HUES48 (cell line): Measurements from ENCODE around the gene NACC2.

Experiments used
- H3K27ac ChIP-seq: one replicate; pipeline ENCODE4 v1.7.0; 2013; ENCODE audit warnings: low read depth, low read length, inconsistent platforms
- H3K27me3 ChIP-seq: 2 replicates; pipeline ENCODE4 v1.6.1; 2013; ENCODE audit warnings: mild to moderate bottlenecking, low read length; ENCODE audit not compliant: control insufficient read depth, insufficient read depth
- H3K36me3 ChIP-seq: 2 replicates; pipeline ENCODE4 v1.6.1; 2013; ENCODE audit warnings: low read length; ENCODE audit not compliant: control insufficient read depth, insufficient read depth
- H3K4me1 ChIP-seq: 2 replicates; pipeline ENCODE4 v1.6.1; 2013; ENCODE audit warnings: mild to moderate bottlenecking, low read length; ENCODE audit not compliant: control insufficient read depth, insufficient read depth
- H3K4me3 ChIP-seq: 2 replicates; pipeline ENCODE4 v1.5.1; 2013; ENCODE audit warnings: mild to moderate bottlenecking, low read depth, low read length
- H3K9ac ChIP-seq: 2 replicates; pipeline ENCODE4 v1.6.1; 2013; ENCODE audit warnings: mild to moderate bottlenecking, low read depth, low read length, moderate library complexity
- H3K9me3 ChIP-seq: 2 replicates; pipeline ENCODE4 v1.6.1; 2013; ENCODE audit warnings: low read length; ENCODE audit not compliant: control insufficient read depth, insufficient read depth

Gene NACC2

GRCh38 chr9:136095070-136096058, at the start of gene NACC2:
NACC2 (minus strand) TSS chr9:136095289; CDS start chr9:136050521, 44,768 bp downstream.
- Histone ChIP-seq H3K9me3 (no peaks in the 10 kb centered on the region), H3K9ac (no peak within 1 kb of the TSS), H3K36me3 (no peaks in the 10 kb centered on the region), H3K4me1 (peaks cover 40% of the 10 kb centered on the region), H3K4me3 (peak within 1 kb of the TSS; percentile 62), H3K27me3 (peaks cover 24% of the 10 kb centered on the region), H3K27ac (no peak within 1 kb of the TSS)

- no peak overlapping the region for H3K4me3 ChIP-seq
- H3K9ac ChIP-seq = no peak overlapping the region
- no peak overlapping the region for H3K27ac ChIP-seq
- peaks cover 24% of the 10 kb centered on the region for H3K4me1 ChIP-seq
- H3K9me3 ChIP-seq = no peaks in the 10 kb centered on the region
- no peaks in the 10 kb centered on the region; the same call in 1 of the 2 replicates for H3K27me3 ChIP-seq
- H3K36me3 ChIP-seq = no peaks in the 10 kb centered on the region
Observed at GRCh38 chr9:136144450-136144849, 49.4 kb upstream of the NACC2 start.

GRCh38 chr9:136143215-136144001, 48.3 kb upstream of the NACC2 start:
- Histone ChIP-seq H3K9ac (no peak overlapping the region), H3K4me1 (peaks cover 20% of the 10 kb centered on the region), H3K4me3 (0 out of 2 replicates have a peak overlapping the region, but pooled peaks have one; percentile 12)

GRCh38 chr9:136142859-136143214, 47.7 kb upstream of the NACC2 start:
- H3K27me3 ChIP-seq = no peaks in the 10 kb centered on the region; the same call in 1 of the 2 replicates
- H3K4me3 ChIP-seq = 0 out of 2 replicates have a peak overlapping the region, but pooled peaks have one; percentile 12
- H3K9ac ChIP-seq = no peak overlapping the region
- no peaks in the 10 kb centered on the region for H3K9me3 ChIP-seq
- H3K27ac ChIP-seq = no peak overlapping the region
- H3K36me3 ChIP-seq = no peaks in the 10 kb centered on the region
- H3K4me1 ChIP-seq = peaks cover 16% of the 10 kb centered on the region; the same call in 1 of the 2 replicates

More at GRCh38 chr9:136143215-136144001, 48.3 kb upstream of the NACC2 start:
- no peak overlapping the region for H3K27ac ChIP-seq
- no peaks in the 10 kb centered on the region for H3K36me3 ChIP-seq
- no peaks in the 10 kb centered on the region; the same call in 1 of the 2 replicates for H3K27me3 ChIP-seq
- no peaks in the 10 kb centered on the region for H3K9me3 ChIP-seq

GRCh38 chr9:136142414-136142796, 47.3 kb upstream of the NACC2 start:
- no peak overlapping the region for H3K9ac ChIP-seq
- no peaks in the 10 kb centered on the region for H3K36me3 ChIP-seq
- peaks cover 16% of the 10 kb centered on the region; the same call in 1 of the 2 replicates for H3K4me1 ChIP-seq
- no peak overlapping the region for H3K4me3 ChIP-seq
- H3K27me3 ChIP-seq = no peaks in the 10 kb centered on the region; the same call in 1 of the 2 replicates
- H3K27ac ChIP-seq = no peak overlapping the region
- no peaks in the 10 kb centered on the region for H3K9me3 ChIP-seq

- no peak overlapping the region for H3K27ac ChIP-seq
- H3K4me1 ChIP-seq = peaks cover 16% of the 10 kb centered on the region; the same call in 1 of the 2 replicates
- no peaks in the 10 kb centered on the region for H3K36me3 ChIP-seq
- H3K4me3 ChIP-seq = no peak overlapping the region
- no peak overlapping the region for H3K9ac ChIP-seq
- H3K27me3 ChIP-seq = no peaks in the 10 kb centered on the region; the same call in 1 of the 2 replicates
- H3K9me3 ChIP-seq = no peaks in the 10 kb centered on the region
Observed at GRCh38 chr9:136141682-136142413, 46.8 kb upstream of the NACC2 start.

- Histone ChIP-seq H3K9ac (no peak overlapping the region), H3K27ac (no peak overlapping the region)
Observed at GRCh38 chr9:136140966-136141365, 45.9 kb upstream of the NACC2 start.

GRCh38 chr9:136140046-136140445, 45.0 kb upstream of the NACC2 start:
- Histone ChIP-seq H3K9ac (no peak overlapping the region), H3K4me1 (peaks cover 16% of the 10 kb centered on the region; the same call in 1 of the 2 replicates), H3K9me3 (no peaks in the 10 kb centered on the region), H3K27me3 (no peaks in the 10 kb centered on the region), H3K4me3 (no peak overlapping the region), H3K27ac (no peak overlapping the region), H3K36me3 (no peaks in the 10 kb centered on the region)

More at GRCh38 chr9:136140966-136141365, 45.9 kb upstream of the NACC2 start:
- Histone ChIP-seq H3K4me1 (peaks cover 16% of the 10 kb centered on the region; the same call in 1 of the 2 replicates), H3K27me3 (no peaks in the 10 kb centered on the region), H3K4me3 (no peak overlapping the region), H3K9me3 (no peaks in the 10 kb centered on the region), H3K36me3 (no peaks in the 10 kb centered on the region)

- H3K9me3 ChIP-seq = no peaks in the 10 kb centered on the region
- H3K4me1 ChIP-seq = peaks cover 22% of the 10 kb centered on the region; the same call in 1 of the 2 replicates
- H3K36me3 ChIP-seq = no peaks in the 10 kb centered on the region
- no peak overlapping the region for H3K27ac ChIP-seq
- H3K27me3 ChIP-seq = peaks cover 10% of the 10 kb centered on the region
- H3K9ac ChIP-seq = no peak overlapping the region
- H3K4me3 ChIP-seq = no peak overlapping the region
Observed at GRCh38 chr9:136138566-136138965, 43.5 kb upstream of the NACC2 start.
